ENCODE results near the gene ST6GALNAC2.
A peak's percentile ranks its signal among the peaks of the same experiment; 100 is the strongest.
"Not testable (repeated sequence)": the region's sequence is repeated elsewhere in the genome, so short reads cannot be mapped to it uniquely, and the experiment has no call there.

The ST6GALNAC2 gene

DNA sequence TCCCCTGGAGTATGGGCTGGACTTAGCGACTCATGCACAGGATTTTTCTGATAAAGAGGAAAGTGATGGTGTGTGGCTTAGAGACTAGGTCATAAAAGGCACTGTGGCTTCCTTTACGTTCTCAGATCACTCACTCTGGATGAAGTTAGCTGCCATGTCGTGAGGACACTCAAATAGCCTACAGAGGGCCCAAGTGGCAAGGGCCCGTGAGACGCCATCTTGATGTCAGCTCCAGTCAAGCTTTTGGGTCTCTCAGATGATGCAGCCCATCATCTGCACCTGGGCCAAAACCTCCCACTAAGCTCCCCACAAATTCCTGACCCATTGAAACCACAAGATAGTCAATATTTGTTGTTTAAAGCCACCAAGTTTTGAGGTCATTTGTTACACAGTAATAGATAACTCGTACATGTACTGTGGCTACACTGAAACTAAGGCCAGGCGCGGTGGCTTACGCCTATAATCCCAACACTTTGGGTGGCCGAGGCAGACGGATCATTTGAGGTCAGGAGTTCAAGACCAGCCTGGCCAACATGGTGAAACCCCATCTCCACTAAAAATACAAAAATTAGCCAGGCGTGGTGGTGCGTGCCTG is 14.7 kb downstream of the ST6GALNAC2 start:
- DNase-seq (ENCODE audit: low read depth, low spot score) = no peak

- DNase-seq (ENCODE audit: low read depth, low spot score) = no peak
These were observed 15.2 kb downstream of the ST6GALNAC2 start for GRCh38 chr17:76570457-76570856.

GRCh38 chr17:76569607-76570279 is 15.9 kb downstream of the ST6GALNAC2 start:
- DNase-seq (ENCODE audit: low read depth, low spot score) = no peak

DNA sequence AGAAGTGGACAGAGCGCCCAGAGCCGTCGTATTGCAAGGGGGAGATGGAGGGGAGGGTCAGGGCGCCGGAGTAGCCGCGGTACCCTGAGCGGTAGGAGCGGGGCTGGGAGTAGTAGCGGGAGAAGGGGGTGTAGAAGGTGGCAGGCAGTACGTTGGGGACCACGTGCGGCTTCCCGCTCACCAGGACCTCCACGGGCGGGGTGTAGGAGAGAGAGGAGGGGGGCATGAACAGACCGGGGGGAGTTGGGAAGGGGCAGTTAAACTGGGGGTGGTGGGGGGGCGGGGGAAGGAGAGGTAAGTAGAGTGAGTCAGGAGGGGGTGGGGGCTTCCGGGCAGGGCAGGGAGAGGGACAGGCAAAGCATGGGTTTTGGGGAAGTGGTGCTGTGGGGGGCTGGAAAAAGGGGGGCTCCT is 16.8 kb downstream of the ST6GALNAC2 start:
- no peak for DNase-seq (ENCODE audit: low read depth, low spot score)

DNA sequence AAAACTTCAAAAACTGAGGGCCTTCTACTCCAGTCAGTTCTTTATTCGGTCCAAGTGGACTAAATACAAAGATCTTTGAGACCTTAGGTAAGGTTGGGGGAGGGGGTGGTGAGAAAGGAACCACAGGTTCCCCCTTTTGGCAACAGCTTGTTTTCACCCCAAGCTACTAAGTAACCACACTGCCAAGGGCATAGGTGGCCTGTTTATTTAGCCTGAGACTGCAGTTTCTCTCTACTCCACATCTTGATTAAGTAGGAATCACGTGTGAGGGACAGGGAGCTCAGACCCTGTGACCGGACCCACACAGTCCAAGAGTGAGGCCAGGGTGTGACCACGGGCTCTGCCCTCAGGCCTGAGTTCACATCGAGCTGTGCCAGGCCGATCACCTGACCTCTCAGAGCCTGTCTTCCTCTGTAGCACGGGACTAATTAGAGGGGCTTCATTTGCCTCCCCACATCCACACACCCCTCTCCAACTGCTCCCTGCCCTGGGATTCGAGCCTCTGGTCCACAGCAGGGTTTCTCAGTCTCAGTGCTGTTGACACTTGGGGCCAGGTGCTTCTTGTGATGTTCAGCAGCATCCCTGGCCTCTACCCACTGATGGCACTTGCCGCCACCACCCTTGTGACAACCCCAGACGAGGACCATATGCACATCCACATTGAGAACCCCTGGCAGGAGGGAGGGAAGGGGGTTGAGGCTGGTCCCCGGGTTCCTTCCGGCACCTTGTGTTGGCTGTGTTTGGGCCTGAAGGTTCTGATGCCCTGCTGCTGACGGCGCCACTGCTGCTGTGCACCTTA is 17.8 kb downstream of the ST6GALNAC2 start:
- DNase-seq (ENCODE audit: low read depth, low spot score) = no peak

DNA sequence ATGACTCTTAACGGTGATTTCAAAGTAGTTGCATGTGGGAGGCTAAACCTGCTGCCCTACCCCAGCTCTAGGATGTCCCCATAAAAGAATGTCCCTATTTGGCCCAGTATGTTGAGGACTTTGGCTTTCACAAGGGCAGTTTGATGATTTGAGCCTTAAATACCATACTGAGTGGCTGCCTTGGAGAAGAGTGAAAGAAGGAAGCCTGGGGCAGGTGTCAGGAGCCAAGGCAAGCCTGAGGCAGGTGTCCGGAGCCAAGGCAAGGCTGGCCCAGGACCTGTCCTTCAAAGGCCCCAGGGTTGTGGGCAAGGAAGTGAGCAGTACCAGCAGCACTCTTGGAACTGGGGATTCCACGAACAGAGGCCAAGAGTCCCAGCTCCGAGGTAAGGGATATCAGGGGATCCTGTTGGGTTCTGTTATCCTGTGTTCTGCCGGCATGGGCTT is 18.6 kb downstream of the ST6GALNAC2 start:
- DNase-seq (ENCODE audit: low read depth, low spot score) = no peak

GRCh38 chr17:76566613-76566943 is 19.1 kb downstream of the ST6GALNAC2 start:
- no peak for DNase-seq (ENCODE audit: low read depth, low spot score)

DNA sequence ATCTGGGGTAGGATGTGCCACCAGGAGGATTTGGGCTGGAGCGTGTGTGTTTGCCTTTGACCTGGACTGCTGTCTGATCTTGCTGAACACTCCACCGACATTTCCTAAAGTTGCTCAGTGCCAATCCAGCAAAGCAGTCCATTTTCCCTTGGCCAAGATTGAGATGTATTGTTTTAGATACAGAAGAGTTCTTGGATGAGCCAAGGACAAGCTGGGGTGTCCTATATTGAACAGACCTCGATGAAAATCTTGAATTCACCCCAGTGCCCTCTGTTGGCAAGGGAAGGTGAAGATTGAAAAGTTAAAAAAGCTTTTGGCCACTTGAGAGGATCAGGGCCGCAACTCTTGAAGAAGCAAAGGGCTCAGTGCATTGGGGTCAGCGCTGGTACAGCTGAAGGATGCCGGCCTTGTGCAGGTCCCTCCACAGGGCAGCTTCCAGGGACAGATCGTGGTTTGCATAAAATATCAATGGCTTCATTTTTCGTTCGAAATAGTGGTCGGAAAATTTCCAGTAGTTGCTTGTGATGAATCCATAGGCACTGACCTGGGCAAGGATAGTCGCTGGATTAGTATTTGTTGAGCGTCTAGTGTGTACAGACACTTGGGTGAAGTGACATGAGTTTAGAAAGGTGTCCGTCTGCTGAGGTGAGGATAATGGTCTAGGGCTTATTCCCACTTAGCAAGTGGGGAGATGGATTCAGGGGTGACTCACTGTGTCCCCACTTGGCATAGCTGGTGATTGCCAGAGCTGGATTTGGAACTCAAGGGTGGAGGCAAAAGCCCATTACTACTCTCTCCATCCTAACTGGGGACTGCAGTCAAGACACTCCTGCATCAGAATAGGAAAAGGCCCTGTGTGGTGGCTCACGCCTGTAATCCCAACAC is 19.7 kb downstream of the ST6GALNAC2 start:
- DNase-seq (ENCODE audit: low read depth, low spot score) = no peak

GRCh38 chr17:76564991-76565727 is 20.5 kb downstream of the ST6GALNAC2 start:
- not testable (repeated sequence) for DNase-seq (ENCODE audit: low read depth, low spot score)

DNA sequence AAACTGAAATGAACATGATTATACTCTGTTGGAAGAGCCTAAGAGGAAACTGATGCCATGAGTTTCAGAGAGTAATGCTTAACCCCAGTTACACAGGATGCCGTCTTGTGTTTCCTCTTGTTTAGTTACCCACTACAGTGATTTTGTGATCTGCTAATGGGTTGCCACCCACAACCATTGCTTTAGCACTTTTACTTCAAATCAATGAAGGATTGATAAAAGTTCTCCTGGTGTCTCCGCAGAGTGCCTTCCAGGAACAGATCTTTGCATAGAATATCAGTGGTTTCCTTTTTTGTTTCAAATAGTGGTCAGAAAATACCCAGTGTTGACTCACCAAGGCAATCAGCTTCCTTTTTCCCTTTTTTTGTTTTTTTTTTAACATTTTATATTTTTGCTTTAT is 22.3 kb downstream of the ST6GALNAC2 start:
- not testable (repeated sequence) for DNase-seq (ENCODE audit: low read depth, low spot score)

DNA sequence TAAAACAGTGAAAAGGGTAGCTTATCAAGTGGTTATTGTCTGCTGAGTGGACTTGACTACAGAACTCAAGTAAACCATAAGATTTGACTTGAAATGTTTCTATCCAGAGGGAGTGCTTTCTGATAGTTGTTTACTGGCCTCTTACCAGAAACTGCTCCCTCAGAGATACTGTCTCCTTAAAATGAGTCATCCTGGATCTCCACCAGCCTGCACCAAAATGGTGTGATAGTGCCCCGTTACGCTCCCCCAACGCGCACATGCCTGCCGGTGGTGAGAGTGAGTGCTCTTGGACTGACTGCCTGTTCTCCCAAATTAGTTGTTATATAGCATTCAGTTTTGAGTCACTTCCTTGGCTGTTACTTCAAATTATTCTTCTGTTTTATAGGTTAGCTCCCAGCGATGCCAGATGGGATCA is 22.9 kb downstream of the ST6GALNAC2 start:
- no peak for DNase-seq (ENCODE audit: low read depth, low spot score)

GRCh38 chr17:76561799-76562268 is 23.8 kb downstream of the ST6GALNAC2 start:
- DNase-seq (ENCODE audit: low read depth, low spot score) = no peak

GRCh38 chr17:76561332-76561731 is 24.3 kb downstream of the ST6GALNAC2 start:
- DNase-seq (ENCODE audit: low read depth, low spot score) = no peak

- no peak for DNase-seq (ENCODE audit: low read depth, low spot score)
These were observed 24.8 kb downstream of the ST6GALNAC2 start for GRCh38 chr17:76560877-76561221.

- DNase-seq (ENCODE audit: low read depth, low spot score) = no peak
These were observed 25.4 kb downstream of the ST6GALNAC2 start for GRCh38 chr17:76560036-76560876.

DNA sequence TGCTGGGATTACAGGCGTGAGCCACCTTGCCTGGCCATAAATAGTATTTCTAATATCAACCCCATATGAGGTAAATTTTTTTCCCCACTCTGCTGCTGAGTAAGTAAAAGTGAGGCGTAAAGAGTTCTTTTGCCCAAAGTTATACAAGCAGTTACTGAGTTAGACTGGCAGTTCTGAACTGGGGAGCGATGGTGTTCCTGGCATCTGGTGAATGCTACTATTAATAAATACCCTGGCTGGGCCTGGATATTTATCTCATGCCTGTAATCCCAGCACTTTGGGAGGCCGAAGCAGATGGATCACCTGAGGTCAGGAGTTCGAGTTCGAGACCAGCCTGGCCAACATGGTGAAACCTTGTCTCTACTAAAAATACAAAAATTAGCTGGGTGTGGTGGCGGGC is 26.2 kb downstream of the ST6GALNAC2 start:
- DNase-seq (ENCODE audit: low read depth, low spot score) = not testable (repeated sequence)

DNA sequence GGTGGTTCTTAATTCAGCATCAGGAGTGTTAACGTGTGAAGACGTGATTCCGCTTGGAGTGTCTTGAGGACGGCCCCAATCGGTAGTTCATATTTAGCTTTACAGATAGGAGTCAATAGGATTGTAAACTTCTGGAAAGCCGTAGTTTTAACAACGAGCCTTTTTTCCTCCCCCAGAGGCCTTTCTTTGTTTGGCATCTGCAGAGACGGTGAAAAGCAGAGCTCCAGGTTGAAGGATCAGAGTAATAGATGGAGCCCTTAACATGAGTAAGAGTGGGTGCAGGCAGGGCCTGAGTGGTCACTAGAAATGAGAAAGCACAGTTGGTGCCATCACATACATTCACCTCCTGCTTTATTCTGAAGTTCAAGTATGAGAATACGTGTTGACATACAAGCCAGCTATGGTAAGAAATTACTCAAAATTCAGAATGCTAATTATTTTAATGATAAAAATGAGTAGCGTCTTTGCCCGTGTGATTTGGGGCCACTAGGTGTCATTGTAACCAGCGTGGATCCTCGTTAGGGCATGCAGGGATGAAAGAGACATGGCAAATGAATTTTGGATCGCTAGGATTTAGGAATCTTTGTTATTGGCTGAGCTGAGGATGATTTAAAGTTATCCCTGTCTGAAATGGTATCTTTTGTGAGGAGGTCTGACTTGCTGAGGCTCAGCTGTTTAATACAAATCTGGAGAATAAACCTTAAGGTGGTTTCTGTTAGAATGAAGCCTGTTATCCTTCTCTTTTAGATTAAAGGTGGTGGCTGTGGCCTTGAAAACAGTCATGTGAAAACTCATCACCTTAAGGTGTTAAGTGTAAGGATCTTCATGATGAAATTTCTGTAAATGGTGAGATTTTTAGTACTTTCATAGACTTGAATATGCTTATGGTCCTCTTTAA is 27.2 kb downstream of the ST6GALNAC2 start:
- no peak for DNase-seq (ENCODE audit: low read depth, low spot score)

- peak; percentile 87 for DNase-seq (ENCODE audit: low read depth, low spot score)
These were observed 28.1 kb downstream of the ST6GALNAC2 start for GRCh38 chr17:76557368-76558197.

All from activated CD4-positive, CD25-positive, alpha-beta regulatory T cell treated with anti-CD3 and anti-CD28 coated beads, Interleukin-2, amount 50 U/mL, for 16 hours (primary cell).